Psoas muscle (tissue), 8 donors: ENCODE data around the gene CFAP46. TPM values are rescaled to one million over a fixed set of nuclear protein-coding genes. Genes with fewer than 3 reads are reported as not detected.

Source experiments
- ATAC-seq, 4 donors: fragments of 200-7000 bp; cut with Tn5 transposase; one replicate each; pipeline ENCODE4 v1.9.1; 2020; ENCODE audit warnings: moderate library complexity in 3 of 4, mild to moderate bottlenecking in 2 of 4
- DNase-seq, 2 donors: peaks; one replicate each; pipeline ENCODE4 v3.0.0-alpha.2; 2020
- H3K27ac ChIP-seq: fragments of 200-600 bp; one replicate; pipeline ENCODE4 v1.8.0; 2022
- H3K27me3 ChIP-seq, 3 donors: fragments of 200-600 bp in 1 of 3; one replicate each; pipeline versions ENCODE4 v1.6.1 to v1.8.0; 2013 to 2022; ENCODE audit warnings: low read length in 2 of 3, mild to moderate bottlenecking in 2 of 3, moderate library complexity in 1 of 3; ENCODE audit not compliant: insufficient read depth in 3 of 3
- H3K36me3 ChIP-seq, 2 donors: fragments of 200-600 bp in 1 of 2; one replicate each; pipeline versions ENCODE4 v1.6.1 to v1.8.0; 2013 to 2022; ENCODE audit warnings: low read depth in 1 of 2, mild to moderate bottlenecking in 1 of 2, moderate library complexity in 1 of 2; ENCODE audit not compliant: insufficient read depth in 1 of 2
- H3K4me1 ChIP-seq: fragments of 200-600 bp; one replicate; pipeline ENCODE4 v1.8.0; 2022
- H3K4me3 ChIP-seq: fragments of 200-600 bp; one replicate; pipeline ENCODE4 v1.8.0; 2022; ENCODE audit warnings: mild to moderate bottlenecking
- H3K9me3 ChIP-seq: fragments of 200-600 bp; one replicate; pipeline ENCODE4 v1.8.0; 2022
- CTCF ChIP-seq: fragments of 200-600 bp; IDR thresholded peaks from one replicate; pipeline ENCODE4 v1.8.0; 2022; ENCODE audit warnings: antibody characterized with exemption
- WGBS, 3 donors: extraction: QIAGEN DNeasy Blood & Tissue Kit; methylation state at CpG; one replicate each; pipeline versions ENCODE4 v1.1.6 to v1.1.7; 2013; 5-methylcytosine and 5-hydroxymethylcytosine counted together
- intact Hi-C, 2 donors: fragments of 100-400 bp; cut with DNase I; formaldehyde crosslinking; loops; one replicate each; pipeline versions ENCODE4 v1.11.0 to v1.14.2; 2022
- polyA plus RNA-seq, 3 donors: library from polyadenylated mRNA; stranded (reverse); fragments of 200-250 nt; gene quantifications; one replicate each; pipeline ENCODE4 v1.2.3, GENCODE V29; 2013
- total RNA-seq, 4 donors: library from RNA; stranded (reverse); fragmentation: NEBNext Ultra II Directional in 2 of 4; extraction: Animal tissue kit (Norgen Biotek cat#: 25700) in 2 of 4; gene quantifications; one replicate each; pipeline versions ENCODE4 v1.2.1 to v1.2.4, GENCODE V29; 2021 to 2023
- donor health status: healthy with polysubstance abuse.
- donor health status: DM: no; HTN: no; CAD: no; lungs with moderate emphysema.
- donor health status: Bipolar disorder and iron deficiency.
- donor health status: healthy.
- donor health status: DM: yes; HTN: yes; CAD: no.
- donor health status: DM: no; HTN: no; CAD: no.
- donor health status: DM: no; HTN: no; CAD: no.
- donor health status: DM: yes; HTN: yes; CAD: no.

Gene CFAP46
- total and polyA plus RNA-seq, 7 donors = 3.9 to 25.4 (median 13.8) TPM

- Histone ChIP-seq H3K9me3 (no peaks in the 10 kb centered on the region), H3K36me3 (no peaks in the 10 kb centered on the region), H3K27ac (no peak overlapping the region), H3K4me3 (no peak overlapping the region), H3K27me3 (peaks cover 0 to 54% (median 7%) of the 10 kb centered on the region in 3 donors), H3K4me1 (no peaks in the 10 kb centered on the region)
- intact Hi-C loops = no loop called here
- peak in 1 of 2 donors; percentile 46 for DNase-seq
- WGBS, 3 donors = 91 to 92% (median 92%) methylated on average over 46 of the region's 46 CpGs
- ATAC-seq = no peak
- no peak for TF ChIP-seq CTCF
These were observed 47.4 kb upstream of the CFAP46 start for GRCh38 chr10:132989476-132990415.

DNA sequence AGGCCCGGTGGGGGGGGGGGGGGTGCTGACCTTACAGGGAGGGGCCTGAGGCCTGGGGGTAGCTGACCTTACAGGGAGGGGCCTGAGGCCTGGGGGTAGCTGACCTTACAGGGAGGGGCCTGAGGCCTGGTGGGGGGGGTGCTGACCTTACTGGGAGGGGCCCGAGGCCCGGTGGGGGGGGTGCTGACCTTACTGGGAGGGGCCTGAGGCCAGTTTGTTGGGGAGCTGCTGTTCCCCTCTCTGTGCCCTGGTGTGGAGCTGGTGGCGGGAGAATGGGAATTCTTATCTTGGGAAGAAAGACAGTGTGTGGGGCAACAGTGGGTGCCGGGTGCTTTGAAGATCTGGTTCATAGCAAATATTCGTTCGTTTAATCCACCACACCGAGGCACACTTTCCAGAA lies 46.6 kb upstream of the CFAP46 start:
- peak in 1 of 2 donors; percentile 39 for DNase-seq
- H3K4me1 ChIP-seq = no peaks in the 10 kb centered on the region
- ATAC-seq = no peak
- intact Hi-C loops = no loop called here
- peaks cover 0 to 49% (median 7%) of the 10 kb centered on the region in 3 donors for H3K27me3 ChIP-seq
- no peaks in the 10 kb centered on the region for H3K36me3 ChIP-seq
- H3K27ac ChIP-seq = no peak overlapping the region
- WGBS, 3 donors = 80 to 93% (median 81%) methylated on average over 5 to 8 of the region's 8 CpGs
- H3K9me3 ChIP-seq = no peaks in the 10 kb centered on the region
- H3K4me3 ChIP-seq = no peak overlapping the region
- no peak for TF ChIP-seq CTCF

DNA sequence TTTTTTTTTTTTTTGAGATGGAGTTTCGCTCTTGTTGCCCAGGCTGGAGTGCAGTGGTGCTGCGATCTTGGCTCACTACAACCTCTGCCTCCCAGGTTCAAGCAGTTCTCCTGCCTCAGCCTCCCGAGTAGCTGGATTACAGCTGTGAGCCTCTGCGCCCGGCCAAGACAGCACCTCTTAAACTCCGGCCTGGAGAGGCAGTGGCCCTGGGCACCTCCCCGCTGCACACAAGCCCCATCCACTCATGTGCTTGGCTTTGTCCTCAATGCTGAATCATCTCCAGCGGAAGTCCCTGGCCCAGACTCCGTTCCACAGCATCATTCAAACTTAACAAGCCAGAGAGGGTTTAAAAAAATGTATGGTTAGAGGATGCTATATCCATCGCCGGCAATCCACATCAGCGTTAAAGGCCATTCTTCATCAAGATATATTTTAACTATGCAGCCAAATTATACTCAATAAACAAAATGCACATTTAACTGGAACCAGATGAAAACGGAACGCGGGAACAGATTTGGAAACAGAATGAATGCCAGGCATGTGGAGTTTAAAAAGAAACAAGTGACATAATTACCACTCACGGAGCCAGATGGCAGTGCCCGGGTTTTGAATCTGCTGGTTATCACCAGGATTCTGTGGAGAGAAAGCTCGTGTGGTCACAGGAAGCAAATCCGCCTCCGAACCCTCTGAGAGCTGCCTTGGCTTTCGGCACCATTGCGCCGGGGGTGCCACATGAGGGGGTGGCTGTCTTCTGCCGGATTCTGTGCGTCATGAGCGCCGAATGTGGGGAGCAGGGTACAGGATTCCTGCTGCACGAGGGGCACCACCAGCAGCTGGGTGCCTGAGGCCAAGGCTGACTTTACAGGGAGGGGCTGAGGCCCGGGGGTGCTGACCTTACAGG lies 45.6 kb upstream of the CFAP46 start:
- DNase-seq (peak in 1 of 2 donors; percentile 60), ATAC-seq (peak in 1 of 4 donors; percentile 54)
- TF ChIP-seq CTCF = no peak
- H3K36me3 ChIP-seq = no peaks in the 10 kb centered on the region
- no peaks in the 10 kb centered on the region for H3K4me1 ChIP-seq
- intact Hi-C loops = no loop called here
- H3K27me3 ChIP-seq = peaks cover 0 to 40% (median 7%) of the 10 kb centered on the region in 3 donors
- no peak overlapping the region for H3K27ac ChIP-seq
- no peak overlapping the region for H3K4me3 ChIP-seq
- H3K9me3 ChIP-seq = no peaks in the 10 kb centered on the region
- 23 to 41% (median 31%) methylated on average over 27 to 29 of the region's 29 CpGs for WGBS, 3 donors

DNA sequence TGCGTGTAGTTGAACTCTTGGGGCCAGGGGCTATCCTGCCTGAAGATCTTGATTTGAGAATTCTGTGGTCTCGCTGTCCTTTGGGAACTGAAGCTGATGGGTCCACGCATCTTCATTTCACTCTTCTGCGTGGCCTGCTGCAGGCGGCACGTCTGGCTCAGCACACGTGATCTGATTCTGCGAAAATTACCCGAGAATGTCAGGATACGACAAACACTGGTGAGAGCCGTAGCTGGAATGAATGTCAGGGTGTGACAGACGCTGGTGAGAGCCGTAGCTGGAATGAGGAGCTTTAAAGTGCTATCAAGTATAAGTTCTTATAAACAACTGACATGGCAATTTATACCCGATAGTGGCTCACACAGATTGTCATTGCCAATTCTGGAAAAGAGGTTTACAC lies 44.6 kb upstream of the CFAP46 start:
- ATAC-seq (no peak), DNase-seq (peak in 1 of 2 donors; percentile 7)
- H3K4me1 ChIP-seq = no peaks in the 10 kb centered on the region
- H3K27me3 ChIP-seq = peaks cover 0 to 44% (median 7%) of the 10 kb centered on the region in 3 donors
- intact Hi-C loops = no loop called here
- H3K36me3 ChIP-seq = no peaks in the 10 kb centered on the region
- no peak overlapping the region for H3K27ac ChIP-seq
- no peaks in the 10 kb centered on the region for H3K9me3 ChIP-seq
- H3K4me3 ChIP-seq = no peak overlapping the region
- no peak for TF ChIP-seq CTCF
- WGBS, 3 donors = 79 to 88% (median 80%) methylated on average over 14 of the region's 14 CpGs
